Mesothelial cell of epicardium (in vitro differentiated cells): Measurements from ENCODE around the gene ICAM4. TPM values are rescaled to one million over a fixed set of nuclear protein-coding genes. Genes with fewer than 3 reads are reported as not detected.

ENCODE experiments used
- DNase-seq, 2 experiments: peaks; one replicate each; pipeline ENCODE4 v3.0.0; 2021; ENCODE audit warnings: low spot score in 2 of 2; ENCODE audit not compliant: unreplicated experiment in 2 of 2
- H3K27ac Mint-ChIP-seq: 2 replicates; pipeline ENCODE4 v1.8.0; 2021; ENCODE audit warnings: mixed read lengths
- H3K27me3 Mint-ChIP-seq: 2 replicates; pipeline ENCODE4 v1.8.0; 2021; ENCODE audit warnings: low read depth, mixed read lengths
- H3K36me3 Mint-ChIP-seq: 2 replicates; pipeline ENCODE4 v1.8.0; 2021; ENCODE audit warnings: mixed read lengths
- H3K4me1 Mint-ChIP-seq: 2 replicates; pipeline ENCODE4 v1.8.0; 2021; ENCODE audit warnings: mixed read lengths
- H3K4me3 Mint-ChIP-seq: 2 replicates; pipeline ENCODE4 v1.8.0; 2021; ENCODE audit warnings: mild to moderate bottlenecking, moderate library complexity, mixed read lengths
- H3K9me3 Mint-ChIP-seq: 2 replicates; pipeline ENCODE4 v1.8.0; 2021; ENCODE audit warnings: mixed read lengths
- total RNA-seq: library from RNA; stranded (reverse); gene quantifications from 3 replicates; pipeline ENCODE4 v1.2.1, GENCODE V29; 2021
- TF ChIP-seq, protein P1 (sequence below): fragments of 200-600 bp; sonication (generic); IDR thresholded peaks from one replicate; pipeline ENCODE4 v1.5.0; 2021; ENCODE audit warnings: antibody characterized with exemption; ENCODE audit not compliant: unreplicated experiment

Gene ICAM4
- total RNA-seq, 1 donor from 2014 or later = 2.6 TPM

DNA sequence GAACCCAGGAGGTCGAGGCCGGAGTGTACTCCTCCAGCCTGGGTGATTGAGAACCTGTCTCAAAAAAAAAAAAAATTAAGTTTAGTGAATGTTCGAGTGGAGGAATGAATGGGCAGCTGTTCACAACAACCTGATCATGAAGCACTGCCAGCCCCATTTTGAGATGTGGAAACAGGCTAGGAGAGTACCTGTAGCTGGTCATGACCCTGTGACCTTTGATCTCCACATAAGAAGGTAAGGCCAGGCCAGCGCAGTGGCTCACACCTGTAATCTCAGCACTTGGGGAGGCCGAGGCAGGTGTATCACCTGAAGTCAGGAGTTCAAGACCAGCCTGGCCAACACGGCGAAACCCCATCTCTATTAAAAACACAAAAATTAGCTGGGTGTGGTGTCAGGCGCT is 39.0 kb downstream of the ICAM4 start:
- TF ChIP-seq, protein P1, sequence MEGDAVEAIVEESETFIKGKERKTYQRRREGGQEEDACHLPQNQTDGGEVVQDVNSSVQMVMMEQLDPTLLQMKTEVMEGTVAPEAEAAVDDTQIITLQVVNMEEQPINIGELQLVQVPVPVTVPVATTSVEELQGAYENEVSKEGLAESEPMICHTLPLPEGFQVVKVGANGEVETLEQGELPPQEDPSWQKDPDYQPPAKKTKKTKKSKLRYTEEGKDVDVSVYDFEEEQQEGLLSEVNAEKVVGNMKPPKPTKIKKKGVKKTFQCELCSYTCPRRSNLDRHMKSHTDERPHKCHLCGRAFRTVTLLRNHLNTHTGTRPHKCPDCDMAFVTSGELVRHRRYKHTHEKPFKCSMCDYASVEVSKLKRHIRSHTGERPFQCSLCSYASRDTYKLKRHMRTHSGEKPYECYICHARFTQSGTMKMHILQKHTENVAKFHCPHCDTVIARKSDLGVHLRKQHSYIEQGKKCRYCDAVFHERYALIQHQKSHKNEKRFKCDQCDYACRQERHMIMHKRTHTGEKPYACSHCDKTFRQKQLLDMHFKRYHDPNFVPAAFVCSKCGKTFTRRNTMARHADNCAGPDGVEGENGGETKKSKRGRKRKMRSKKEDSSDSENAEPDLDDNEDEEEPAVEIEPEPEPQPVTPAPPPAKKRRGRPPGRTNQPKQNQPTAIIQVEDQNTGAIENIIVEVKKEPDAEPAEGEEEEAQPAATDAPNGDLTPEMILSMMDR = no peak
- no peak for DNase-seq
- Mint-ChIP-seq H3K9me3 (no peaks in the 10 kb centered on the region), H3K4me3 (no peak overlapping the region), H3K36me3 (peaks cover 10% of the 10 kb centered on the region), H3K4me1 (no peaks in the 10 kb centered on the region), H3K27me3 (no peaks in the 10 kb centered on the region), H3K27ac (no peak overlapping the region)

GRCh38 chr19:10327793-10328192 is 41.0 kb downstream of the ICAM4 start:
- Mint-ChIP-seq H3K9me3 (no peaks in the 10 kb centered on the region), H3K36me3 (peaks cover 3% of the 10 kb centered on the region), H3K27ac (no peak overlapping the region), H3K27me3 (no peaks in the 10 kb centered on the region), H3K4me1 (peaks cover 6% of the 10 kb centered on the region), H3K4me3 (no peak overlapping the region)
- no peak for DNase-seq
- TF ChIP-seq, protein P1 = no peak

- DNase-seq = no peak
- Mint-ChIP-seq H3K4me3 (no peak overlapping the region), H3K36me3 (peaks cover 3% of the 10 kb centered on the region), H3K27ac (no peak overlapping the region), H3K9me3 (no peaks in the 10 kb centered on the region), H3K27me3 (no peaks in the 10 kb centered on the region), H3K4me1 (peaks cover 12% of the 10 kb centered on the region)
- TF ChIP-seq, protein P1 = no peak
Measured at GRCh38 chr19:10328558-10329429, 42.0 kb downstream of the ICAM4 start.

DNA sequence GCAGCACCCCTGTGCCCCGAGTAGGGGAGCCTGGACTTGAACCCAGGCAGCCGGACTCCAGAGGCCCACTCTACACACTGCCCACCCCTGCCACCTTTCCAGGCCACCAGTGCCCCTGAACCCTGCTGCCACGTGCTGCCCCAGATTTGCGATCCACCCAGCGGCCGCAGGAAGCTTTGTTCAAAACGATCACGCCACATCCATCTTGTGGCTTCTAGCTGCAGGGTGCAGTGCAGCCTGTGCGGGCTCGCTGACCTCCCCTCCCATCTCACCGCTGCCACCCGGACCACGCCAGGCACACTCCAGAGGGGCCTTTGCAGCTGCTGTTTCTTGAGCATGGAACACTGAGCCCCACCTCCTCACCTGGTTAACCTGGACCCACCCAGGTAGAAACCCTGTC is 42.8 kb downstream of the ICAM4 start:
- Mint-ChIP-seq H3K27ac (no peak overlapping the region), H3K36me3 (peaks cover 3% of the 10 kb centered on the region)
- no peak for DNase-seq

GRCh38 chr19:10332158-10332964 is 45.6 kb downstream of the ICAM4 start:
- Mint-ChIP-seq H3K27me3 (no peaks in the 10 kb centered on the region), H3K36me3 (peaks cover 3% of the 10 kb centered on the region), H3K4me3 (peak overlapping the region; percentile 96), H3K27ac (peak overlapping the region; percentile 97), H3K4me1 (peaks cover 23% of the 10 kb centered on the region), H3K9me3 (no peaks in the 10 kb centered on the region)
- no peak for DNase-seq
- TF ChIP-seq, protein P1 = no peak

More for the DNA sequence above, 42.8 kb downstream of the ICAM4 start:
- Mint-ChIP-seq H3K4me3 (no peak overlapping the region), H3K4me1 (peaks cover 18% of the 10 kb centered on the region), H3K9me3 (no peaks in the 10 kb centered on the region), H3K27me3 (no peaks in the 10 kb centered on the region)
- TF ChIP-seq, protein P1 = no peak
